GM12865 (cell line): ENCODE results near the gene LAMP1.
"Not testable (repeated sequence)": the region's sequence is repeated elsewhere in the genome, so short reads cannot be mapped to it uniquely, and the experiment has no call there.

Experiments used
- DNase-seq: peaks from one replicate; pipeline ENCODE4 v3.0.0; 2010; ENCODE audit warnings: low read depth
- H3K4me3 ChIP-seq: 2 replicates; pipeline ENCODE4 v1.5.1; 2011; ENCODE audit warnings: mild to moderate bottlenecking, low read depth, low read length, control low read depth
- CTCF ChIP-seq: IDR thresholded peaks from 2 replicates; pipeline ENCODE4 v1.5.1; 2011; ENCODE audit warnings: low read length, control low read depth, low read depth, inconsistent platforms; ENCODE audit not compliant: insufficient read depth; ENCODE audit errors: missing control alignments

Gene LAMP1

GRCh38 chr13:113367020-113367560 is 70.1 kb downstream of the LAMP1 start:
- H3K4me3 ChIP-seq = no peak overlapping the region
- TF ChIP-seq CTCF = no peak
- no peak for DNase-seq

GRCh38 chr13:113367771-113368170 is 70.7 kb downstream of the LAMP1 start:
- TF ChIP-seq CTCF = no peak
- no peak overlapping the region for H3K4me3 ChIP-seq
- DNase-seq = no peak

GRCh38 chr13:113368353-113368752 is 71.3 kb downstream of the LAMP1 start:
- DNase-seq, H3K4me3 ChIP-seq: not testable (repeated sequence)

- TF ChIP-seq CTCF = no peak
- H3K4me3 ChIP-seq = no peak overlapping the region
- no peak for DNase-seq
Measured at GRCh38 chr13:113369189-113369588, 72.2 kb downstream of the LAMP1 start.

- no peak overlapping the region for H3K4me3 ChIP-seq
- DNase-seq = no peak
- no peak for TF ChIP-seq CTCF
Measured at GRCh38 chr13:113369881-113370280, 72.8 kb downstream of the LAMP1 start.

- no peak for DNase-seq
- TF ChIP-seq CTCF = no peak
- H3K4me3 ChIP-seq = no peak overlapping the region
Measured at GRCh38 chr13:113371061-113371460, 74.0 kb downstream of the LAMP1 start.

GRCh38 chr13:113371701-113372100 is 74.7 kb downstream of the LAMP1 start:
- not testable (repeated sequence) for H3K4me3 ChIP-seq, DNase-seq
